GM19395 (cell line): Measurements from ENCODE around the gene MTM1.

ENCODE experiments used
- ATAC-seq: cut with Tn5 transposase; IDR thresholded peaks from one replicate; pipeline ENCODE4 v1.9.1; 2021; ENCODE audit warnings: mild to moderate bottlenecking, moderate library complexity; ENCODE audit not compliant: unreplicated experiment

The MTM1 gene

GRCh38 chrX:150701377-150701776, 133.0 kb downstream of the MTM1 start:
- ATAC-seq = no peak

- ATAC-seq = no peak
Measured at GRCh38 chrX:150702966-150703694, 134.7 kb downstream of the MTM1 start.

GRCh38 chrX:150703695-150703974, 135.2 kb downstream of the MTM1 start:
- no peak for ATAC-seq

GRCh38 chrX:150704030-150704613, 135.7 kb downstream of the MTM1 start:
- ATAC-seq = no peak

- ATAC-seq = no peak
Measured at GRCh38 chrX:150712619-150713018, 144.2 kb downstream of the MTM1 start.

GRCh38 chrX:150715184-150715583, 146.8 kb downstream of the MTM1 start:
- no peak for ATAC-seq

- ATAC-seq = no peak
Measured at GRCh38 chrX:150719621-150720020, 151.2 kb downstream of the MTM1 start.
